Spleen (tissue), 11 donors: ENCODE data around the gene DISC1. TPM values are rescaled to one million over a fixed set of nuclear protein-coding genes. Genes with fewer than 3 reads are reported as not detected.

Source experiments
- DNase-seq: peaks from one replicate; pipeline ENCODE4 v3.0.0-alpha.2; 2020
- H3K27ac ChIP-seq, 8 donors: fragments of 200-600 bp; sonication (generic) in 7 of 8; 1 replicate in 4 of 8; 2 replicates in 4 of 8; pipeline versions ENCODE4 v1.5.0 to v1.8.0; 2016 to 2021; ENCODE audit warnings: inconsistent platforms in 4 of 8, mild to moderate bottlenecking in 4 of 8, moderate library complexity in 1 of 8
- H3K27me3 ChIP-seq, 7 donors: fragments of 200-600 bp; sonication (generic) in 6 of 7; replicated peaks in 1 of 7; 1 replicate in 4 of 7; 2 replicates in 3 of 7; pipeline versions ENCODE4 v1.5.0 to v1.8.0; 2016 to 2021; ENCODE audit warnings: inconsistent platforms in 3 of 7, mild to moderate bottlenecking in 1 of 7
- H3K36me3 ChIP-seq, 6 donors: fragments of 200-600 bp; sonication (generic) in 5 of 6; 1 replicate in 4 of 6; 2 replicates in 2 of 6; pipeline versions ENCODE4 v1.5.0 to v1.8.0; 2016 to 2021; ENCODE audit warnings: inconsistent platforms in 2 of 6
- H3K4me1 ChIP-seq, 6 donors: fragments of 200-600 bp; sonication (generic) in 5 of 6; 1 replicate in 3 of 6; 2 replicates in 3 of 6; pipeline versions ENCODE4 v1.5.0 to v1.8.0; 2016 to 2021; ENCODE audit warnings: inconsistent platforms in 3 of 6
- H3K4me3 ChIP-seq, 8 donors: fragments of 200-600 bp; sonication (generic) in 7 of 8; 1 replicate in 4 of 8; 2 replicates in 4 of 8; pipeline versions ENCODE4 v1.5.0 to v1.8.0; 2016 to 2021; ENCODE audit warnings: inconsistent platforms in 4 of 8, mild to moderate bottlenecking in 4 of 8, moderate library complexity in 2 of 8
- H3K9me3 ChIP-seq, 8 donors: fragments of 200-600 bp; sonication (generic) in 7 of 8; 1 replicate in 4 of 8; 2 replicates in 4 of 8; pipeline versions ENCODE4 v1.5.0 to v1.8.0; 2016 to 2021; ENCODE audit warnings: inconsistent platforms in 4 of 8
- CTCF ChIP-seq, 11 experiments: fragments of 200-600 bp in 7 of 11; fragments of 450-650 bp in 4 of 11; sonication (generic) in 4 of 11; IDR thresholded peaks in 8 of 11; conservative IDR thresholded peaks in 3 of 11; 1 replicate in 7 of 11; 2 replicates in 4 of 11; pipeline versions ENCODE4 v1.4.0 to v1.8.0; 2016 to 2021; ENCODE audit warnings: antibody characterized with exemption in 11 of 11, inconsistent platforms in 4 of 11, mild to moderate bottlenecking in 1 of 11
- POLR2A ChIP-seq, 3 donors: fragments of 450-650 bp; IDR thresholded peaks; one replicate each; pipeline ENCODE4 v1.5.1; 2017; ENCODE audit warnings: antibody characterized with exemption in 3 of 3, mild to moderate bottlenecking in 1 of 3
- POLR2AphosphoS5 ChIP-seq, 3 donors: sonication (generic); formaldehyde crosslinking; IDR thresholded peaks; one replicate each; pipeline ENCODE4 v1.5.1; 2017; ENCODE audit warnings: antibody characterized with exemption in 3 of 3
- WGBS, 5 donors: extraction: QIAGEN DNeasy Blood & Tissue Kit in 3 of 5; methylation state at CpG; one replicate each; pipeline versions ENCODE4 v1.1.5 to v1.1.7; 2013 to 2018; 5-methylcytosine and 5-hydroxymethylcytosine counted together
- intact Hi-C: fragments of 100-400 bp; cut with DNase I; formaldehyde crosslinking; loops from one replicate; pipeline ENCODE4 v1.15.0; 2023; ENCODE audit warnings: low total_unique reads
- polyA plus RNA-seq, 3 donors: library from polyadenylated mRNA; stranded (reverse); fragments of 200-250 nt; gene quantifications; one replicate each; pipeline ENCODE4 v1.2.1, GENCODE V29; 2013
- total RNA-seq, 7 donors: library from RNA; depleted of rRNA in 3 of 7; stranded (reverse); fragments of >200 nt in 3 of 7; fragmentation: NEBNext Ultra II Directional in 4 of 7; extraction: Animal tissue kit (Norgen Biotek cat#: 25700) in 4 of 7; gene quantifications; one replicate each; pipeline versions ENCODE4 v1.1.0 to v1.2.1, GENCODE V29; 2016 to 2021
- donor health status: healthy with polysubstance abuse.
- donor health status: DM: no; HTN: no; CAD: no; lungs with moderate emphysema.
- donor health status: DM: no; HTN: no; CAD: no.
- donor health status: Bipolar disorder and iron deficiency.
- donor health status: healthy.
- donor health status: DM: no; HTN: no; CAD: no.
- donor health status: DM: yes; HTN: yes; CAD: no.

Gene DISC1
- total and polyA plus RNA-seq, 10 donors = 0.89 to 36.4 (median 24.2) TPM

GRCh38 chr1:231625975-231626534 is 535 bp upstream of the DISC1 start:
- no peaks in the 10 kb centered on the region for H3K27me3 ChIP-seq
- WGBS, 5 donors = 17 to 30% (median 22%) methylated on average over 7 of the region's 7 CpGs
- H3K36me3 ChIP-seq = peaks cover 0 to 8% (median 0%) of the 10 kb centered on the region in 6 donors
- H3K9me3 ChIP-seq = no peaks in the 10 kb centered on the region
- peak overlapping the region; percentile 60 to 95 (median 92) for H3K4me3 ChIP-seq
- peaks cover 26 to 58% (median 34%) of the 10 kb centered on the region in 6 donors for H3K4me1 ChIP-seq
- TF ChIP-seq CTCF (IDR thresholded peaks at IDR 0.05 in 8 of 11, conservative IDR thresholded peaks at IDR 0.05 in 3 of 11) (no peak), POLR2A (IDR thresholded peaks at IDR 0.05) (no peak)
- intact Hi-C loops = no loop called here
- peak overlapping the region in 6 of 8 donors; percentile 12 to 95 (median 88) for H3K27ac ChIP-seq
- DNase-seq = no peak

- no peaks in the 10 kb centered on the region for H3K9me3 ChIP-seq
- peaks cover 0 to 11% (median 0%) of the 10 kb centered on the region in 6 donors for H3K36me3 ChIP-seq
- DNase-seq = peak; percentile 91
- intact Hi-C loops = no loop called here
- peaks cover 26 to 58% (median 34%) of the 10 kb centered on the region in 6 donors for H3K4me1 ChIP-seq
- TF ChIP-seq CTCF (IDR thresholded peaks at IDR 0.05 in 8 of 11, conservative IDR thresholded peaks at IDR 0.05 in 3 of 11) (no peak), POLR2AphosphoS5 (IDR thresholded peaks at IDR 0.05) (peak; percentile 61 to 81 (median 70))
- H3K27me3 ChIP-seq = no peaks in the 10 kb centered on the region
- peak overlapping the region; percentile 60 to 95 (median 92) for H3K4me3 ChIP-seq
- 0 to 2% (median 1%) methylated on average over 11 to 49 of the region's 49 CpGs for WGBS, 5 donors
- H3K27ac ChIP-seq = peak overlapping the region; percentile 79 to 95 (median 88)
These were observed 493 bp downstream of the DISC1 start for GRCh38 chr1:231626951-231627614.

GRCh38 chr1:231628207-231628876 is 1.8 kb downstream of the DISC1 start:
- intact Hi-C loops = no loop called here
- no peak for TF ChIP-seq POLR2A (IDR thresholded peaks at IDR 0.05)
- TF ChIP-seq POLR2AphosphoS5 (IDR thresholded peaks at IDR 0.05) = no peak
- TF ChIP-seq CTCF (IDR thresholded peaks at IDR 0.05 in 8 of 11, conservative IDR thresholded peaks at IDR 0.05 in 3 of 11) = no peak
- Histone ChIP-seq H3K27me3 (no peaks in the 10 kb centered on the region), H3K36me3 (peaks cover 0 to 11% (median 0%) of the 10 kb centered on the region in 6 donors), H3K4me1 (peaks cover 26 to 58% (median 34%) of the 10 kb centered on the region in 6 donors), H3K9me3 (no peaks in the 10 kb centered on the region), H3K4me3 (peak overlapping the region in 3 of 8 donors; percentile 91 to 95 (median 92)), H3K27ac (peak overlapping the region; percentile 22 to 95 (median 88))
- WGBS, 5 donors = 75 to 87% (median 85%) methylated on average over 5 of the region's 5 CpGs
- no peak for DNase-seq

- Histone ChIP-seq H3K9me3 (no peaks in the 10 kb centered on the region), H3K36me3 (peaks cover 0 to 11% (median 0%) of the 10 kb centered on the region in 6 donors), H3K27me3 (no peaks in the 10 kb centered on the region), H3K27ac (peak overlapping the region in 6 of 8 donors; percentile 14 to 95 (median 89)), H3K4me1 (peaks cover 26 to 58% (median 34%) of the 10 kb centered on the region in 6 donors), H3K4me3 (no peak overlapping the region)
- intact Hi-C loops = no loop called here
- DNase-seq = no peak
- TF ChIP-seq CTCF (IDR thresholded peaks at IDR 0.05 in 8 of 11, conservative IDR thresholded peaks at IDR 0.05 in 3 of 11) (no peak), POLR2AphosphoS5 (IDR thresholded peaks at IDR 0.05) (no peak), POLR2A (IDR thresholded peaks at IDR 0.05) (no peak)
- WGBS, 5 donors = 35 to 50% (median 48%) methylated on average over 6 of the region's 6 CpGs
These were observed 2.5 kb downstream of the DISC1 start for GRCh38 chr1:231629132-231629531.
